Putamen (tissue), 1 donor: ENCODE results near the gene TAS2R8.
"Not testable (repeated sequence)": the region's sequence is repeated elsewhere in the genome, so short reads cannot be mapped to it uniquely, and the experiment has no call there.

Experiments
- DNase-seq: peaks from one replicate; pipeline ENCODE4 v3.0.0-alpha.2; 2016; ENCODE audit warnings: low spot score

The TAS2R8 gene

GRCh38 chr12:10807186-10807585 is at the start of gene TAS2R8:
Gene TAS2R8, minus strand, starts transcription at chr12:10807286. Its CDS starts 306 bp downstream, at chr12:10806980.
- no peak for DNase-seq

- no peak for DNase-seq
These were observed 48.7 kb upstream of the TAS2R8 start for GRCh38 chr12:10855807-10856206.

GRCh38 chr12:10853776-10854175 is 46.7 kb upstream of the TAS2R8 start:
- no peak for DNase-seq

- DNase-seq = no peak
These were observed 44.3 kb upstream of the TAS2R8 start for GRCh38 chr12:10851243-10851858.

GRCh38 chr12:10849425-10849878 is 42.4 kb upstream of the TAS2R8 start, which contains the start of gene PRR4:
Gene PRR4, minus strand, starts transcription at chr12:10849475. Its CDS starts 38 bp downstream, at chr12:10849437.
- DNase-seq = no peak

- no peak for DNase-seq
These were observed 40.7 kb upstream of the TAS2R8 start for GRCh38 chr12:10847744-10848143.

- DNase-seq = no peak
These were observed 35.8 kb upstream of the TAS2R8 start for GRCh38 chr12:10842862-10843261.

GRCh38 chr12:10838461-10838860 is 31.4 kb upstream of the TAS2R8 start:
- DNase-seq = no peak

GRCh38 chr12:10829994-10830393 is 22.9 kb upstream of the TAS2R8 start:
- DNase-seq = no peak

- no peak for DNase-seq
These were observed 19.2 kb upstream of the TAS2R8 start, which contains the start of gene TAS2R10 for GRCh38 chr12:10826258-10826657. Gene TAS2R10, minus strand, starts transcription at chr12:10826358. Its CDS starts 89 bp downstream, at chr12:10826269.

GRCh38 chr12:10824957-10825356 is 17.9 kb upstream of the TAS2R8 start:
- DNase-seq = no peak

- no peak for DNase-seq
These were observed 4.9 kb upstream of the TAS2R8 start for GRCh38 chr12:10811883-10812536.

GRCh38 chr12:10810068-10810467 is 3.0 kb upstream of the TAS2R8 start, which contains the start of gene TAS2R9:
Gene TAS2R9, minus strand, starts transcription at chr12:10810168. Its CDS starts 93 bp downstream, at chr12:10810075.
- DNase-seq = no peak

GRCh38 chr12:10802587-10802986 is 4.5 kb downstream of the TAS2R8 start, which contains the start of gene TAS2R7:
Gene TAS2R7, minus strand, starts transcription at chr12:10802627. Its CDS starts 57 bp downstream, at chr12:10802570.
- no peak for DNase-seq

- no peak for DNase-seq
These were observed 5.3 kb downstream of the TAS2R8 start for GRCh38 chr12:10801741-10802140.

GRCh38 chr12:10794222-10794621 is 12.9 kb downstream of the TAS2R8 start:
- DNase-seq = no peak

- not testable (repeated sequence) for DNase-seq
These were observed 15.3 kb downstream of the TAS2R8 start for GRCh38 chr12:10791769-10792168.

- no peak for DNase-seq
These were observed 23.8 kb downstream of the TAS2R8 start for GRCh38 chr12:10783252-10783651.

- DNase-seq = no peak
These were observed 28.0 kb downstream of the TAS2R8 start for GRCh38 chr12:10779103-10779502.

GRCh38 chr12:10771132-10771733 is 35.9 kb downstream of the TAS2R8 start:
- peak; percentile 16 for DNase-seq

GRCh38 chr12:10759657-10760056 is 47.4 kb downstream of the TAS2R8 start:
- no peak for DNase-seq

GRCh38 chr12:10756194-10756593 is 50.9 kb downstream of the TAS2R8 start:
- no peak for DNase-seq
